Body of pancreas (tissue), 4 donors: ENCODE data around the gene MTIF2. TPM values are rescaled to one million over a fixed set of nuclear protein-coding genes. Genes with fewer than 3 reads are reported as not detected.

Experiments
- ATAC-seq: fragments of 150-250 bp; one replicate; pipeline ENCODE4 v1.9.1; 2016
- DNase-seq, 4 donors: peaks; one replicate each; pipeline ENCODE4 v3.0.0-alpha.2; 2019
- H3K27ac ChIP-seq, 4 donors: fragments of 200-600 bp; sonication (generic); 1 replicate in 3 of 4; 2 replicates in 1 of 4; pipeline versions ENCODE4 v1.5.1 to v1.6.1; 2016 to 2019; ENCODE audit warnings: mild to moderate bottlenecking in 1 of 4, mixed read lengths in 1 of 4, moderate library complexity in 1 of 4
- H3K27me3 ChIP-seq, 2 donors: fragments of 200-600 bp; sonication (generic); one replicate each; pipeline ENCODE4 v1.6.0; 2016; ENCODE audit warnings: mild to moderate bottlenecking in 1 of 2
- H3K36me3 ChIP-seq, 2 donors: fragments of 200-600 bp; sonication (generic); replicated peaks in 1 of 2; 2 replicates each; pipeline ENCODE4 v1.5.1; 2016; ENCODE audit warnings: low read depth in 2 of 2; ENCODE audit not compliant: insufficient read depth in 1 of 2
- H3K4me1 ChIP-seq: fragments of 200-600 bp; sonication (generic); one replicate; pipeline ENCODE4 v1.6.0; 2016
- H3K4me3 ChIP-seq, 2 donors: fragments of 200-600 bp; sonication (generic); 1 replicate in 1 of 2; 2 replicates in 1 of 2; pipeline ENCODE4 v1.5.1; 2016 to 2019
- H3K9me3 ChIP-seq, 3 donors: fragments of 200-600 bp; sonication (generic); 1 replicate in 2 of 3; 2 replicates in 1 of 3; pipeline ENCODE4 v1.5.1; 2016
- CTCF ChIP-seq, 7 experiments: fragments of 450-650 bp in 4 of 7; fragments of 200-600 bp in 3 of 7; sonication (generic) in 3 of 7; IDR thresholded peaks; one replicate each; pipeline ENCODE4 v1.5.1; 2016 to 2019; ENCODE audit warnings: antibody characterized with exemption in 7 of 7
- POLR2A ChIP-seq, 3 donors: fragments of 450-650 bp; IDR thresholded peaks; one replicate each; pipeline ENCODE4 v1.6.1; 2016; ENCODE audit warnings: antibody characterized with exemption in 3 of 3, mild to moderate bottlenecking in 2 of 3
- WGBS, 2 donors: methylation state at CpG; one replicate each; pipeline ENCODE4 v1.1.5; 2017; 5-methylcytosine and 5-hydroxymethylcytosine counted together
- intact Hi-C: fragments of 100-400 bp; cut with DNase I; formaldehyde crosslinking; loops from one replicate; pipeline ENCODE4 v1.15.1; 2023
- total RNA-seq, 2 donors: library from RNA; depleted of rRNA; stranded (reverse); fragments of >200 nt; gene quantifications; one replicate each; pipeline ENCODE4 v1.1.0, GENCODE V29; 2016

Gene MTIF2
- total RNA-seq, 2 donors from 2014 or later, result 14.5 to 17.9 TPM

DNA sequence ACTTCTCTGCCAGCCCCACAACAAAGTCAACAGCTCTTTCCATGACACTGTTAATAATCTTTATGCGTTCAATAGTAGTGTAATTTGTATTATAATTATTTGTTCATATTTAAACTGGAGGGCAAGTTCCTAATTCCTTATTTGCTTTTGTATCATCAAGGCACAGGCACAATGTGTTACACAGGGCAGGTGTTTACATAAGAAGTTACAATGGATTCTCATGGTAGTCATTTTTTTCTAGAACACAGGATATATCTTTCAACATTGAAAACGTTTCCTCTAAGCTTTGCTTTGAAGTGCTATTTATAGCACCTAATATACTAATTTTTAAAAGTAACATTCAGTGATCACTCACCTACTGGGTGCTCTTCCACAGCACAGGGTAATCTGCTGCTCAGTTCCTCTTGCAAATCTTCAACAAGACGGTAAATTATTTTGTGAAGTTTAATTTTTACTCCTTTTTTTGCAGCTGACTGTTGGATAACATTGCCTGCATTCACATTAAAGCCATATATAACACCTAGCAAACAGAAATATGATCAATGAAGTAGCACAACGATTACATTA, 29.3 kb downstream of the MTIF2 start:
- ATAC-seq (no peak), DNase-seq (no peak)
- 51 to 59% methylated on average over 4 of the region's 4 CpGs for WGBS, 2 donors
- no peaks in the 10 kb centered on the region for H3K9me3 ChIP-seq
- TF ChIP-seq POLR2A (IDR thresholded peaks at IDR 0.05), result no peak
- TF ChIP-seq CTCF (IDR thresholded peaks at IDR 0.05), result no peak
- no peak overlapping the region for H3K4me3 ChIP-seq
- H3K36me3 ChIP-seq, result peaks cover 0 to 28% of the 10 kb centered on the region in 2 donors
- peaks cover 9% of the 10 kb centered on the region for H3K4me1 ChIP-seq
- H3K27me3 ChIP-seq, result no peaks in the 10 kb centered on the region
- no peak overlapping the region for H3K27ac ChIP-seq
- intact Hi-C loops, result no loop called here

DNA sequence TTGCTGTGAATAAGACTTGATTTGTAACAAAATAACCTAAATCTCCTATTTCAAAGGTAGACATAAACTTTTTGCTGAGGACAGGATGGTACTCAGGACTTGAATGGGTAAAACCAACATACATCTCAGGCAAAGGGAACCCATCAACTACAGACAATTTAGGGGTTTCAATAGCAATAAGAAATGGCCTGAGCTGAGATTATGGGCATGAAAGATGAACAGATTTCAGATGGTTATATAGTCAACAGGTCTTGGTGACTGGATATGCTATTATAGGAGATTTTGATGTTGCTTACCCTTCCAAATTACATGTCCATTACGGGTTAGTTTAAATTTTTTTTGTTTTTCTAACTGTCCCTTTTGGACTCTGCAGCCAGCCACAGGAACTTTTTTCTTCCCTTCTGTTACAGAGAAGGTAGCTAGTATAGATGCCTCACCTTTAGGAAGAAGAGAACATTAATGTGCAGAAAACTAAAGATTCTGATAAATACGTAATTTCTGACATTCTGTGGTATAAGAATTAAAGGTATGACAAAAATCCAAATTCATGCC, 32.0 kb downstream of the MTIF2 start:
- Histone ChIP-seq H3K9me3 (no peaks in the 10 kb centered on the region), H3K27ac (no peak overlapping the region), H3K27me3 (no peaks in the 10 kb centered on the region), H3K36me3 (peaks cover 0 to 24% of the 10 kb centered on the region in 2 donors), H3K4me3 (no peak overlapping the region), H3K4me1 (peaks cover 24% of the 10 kb centered on the region)
- TF ChIP-seq POLR2A (IDR thresholded peaks at IDR 0.05) (no peak), CTCF (IDR thresholded peaks at IDR 0.05) (no peak)
- DNase-seq, result no peak
- intact Hi-C loops, result no loop called here
- WGBS, 2 donors, result 82 to 94% methylated on average over 2 of the region's 2 CpGs
- no peak for ATAC-seq

DNA sequence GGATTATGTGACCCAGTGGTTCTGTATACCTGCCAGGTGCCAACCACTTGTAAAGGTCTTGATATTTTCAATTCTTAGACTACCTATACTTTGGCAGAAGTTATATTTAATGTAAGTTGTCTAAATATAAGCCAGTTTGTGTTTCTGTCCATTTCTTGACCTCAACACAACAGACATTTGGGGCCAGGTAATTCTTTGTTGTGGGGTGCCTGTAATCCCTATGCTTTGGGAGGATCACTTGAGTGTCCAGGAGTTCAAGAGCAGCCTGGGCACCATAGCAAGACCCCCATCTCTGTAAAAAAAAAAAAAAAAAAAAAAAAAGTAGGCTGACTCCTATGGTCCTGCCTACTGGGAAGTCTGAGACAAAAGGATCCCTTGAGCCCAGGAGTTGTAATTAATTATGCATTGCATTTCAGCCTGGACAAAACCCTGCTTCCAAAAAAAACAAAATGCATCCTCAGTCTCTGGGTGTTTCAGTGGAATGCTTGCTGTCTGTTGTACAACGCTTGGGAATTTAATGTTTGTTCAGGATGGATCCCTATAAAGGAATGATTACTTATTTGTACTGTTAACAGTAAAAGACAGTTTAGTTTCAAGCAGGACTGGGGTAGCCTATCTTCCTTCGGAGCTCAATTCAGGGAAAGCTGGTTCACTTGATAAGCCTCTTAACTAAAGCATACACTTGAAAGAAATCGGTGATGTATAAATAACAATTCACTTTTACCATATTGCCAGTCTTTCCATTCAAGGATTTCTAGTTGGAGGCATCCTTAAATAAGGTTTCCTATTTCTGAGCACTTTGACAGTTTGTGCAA, 33.1 kb downstream of the MTIF2 start:
- intact Hi-C loops, result no loop called here
- no peak overlapping the region for H3K27ac ChIP-seq
- H3K36me3 ChIP-seq, result peaks cover 0 to 23% of the 10 kb centered on the region in 2 donors
- ATAC-seq, result no peak
- no peak for TF ChIP-seq CTCF (IDR thresholded peaks at IDR 0.05)
- no peak for TF ChIP-seq POLR2A (IDR thresholded peaks at IDR 0.05)
- DNase-seq, result no peak
- no peaks in the 10 kb centered on the region for H3K27me3 ChIP-seq
- H3K4me1 ChIP-seq, result peaks cover 32% of the 10 kb centered on the region
- WGBS, 2 donors, result 56 to 60% methylated on average over 3 of the region's 3 CpGs
- H3K4me3 ChIP-seq, result no peak overlapping the region
- no peaks in the 10 kb centered on the region for H3K9me3 ChIP-seq

- no peaks in the 10 kb centered on the region for H3K27me3 ChIP-seq
- peak overlapping the region in 3 of 4 donors; percentile 89 to 98 (median 97) for H3K27ac ChIP-seq
- H3K4me1 ChIP-seq, result peaks cover 33% of the 10 kb centered on the region
- H3K36me3 ChIP-seq, result peaks cover 0 to 21% of the 10 kb centered on the region in 2 donors
- no peak for ATAC-seq
- intact Hi-C loops, result no loop called here
- H3K4me3 ChIP-seq, result peak overlapping the region in 1 of 2 donors; percentile 75
- 62 to 70% methylated on average over 7 of the region's 7 CpGs for WGBS, 2 donors
- H3K9me3 ChIP-seq, result no peaks in the 10 kb centered on the region
- TF ChIP-seq POLR2A (IDR thresholded peaks at IDR 0.05) (no peak), CTCF (IDR thresholded peaks at IDR 0.05) (no peak)
- no peak for DNase-seq
Observed at GRCh38 chr2:55233658-55233940, 35.4 kb downstream of the MTIF2 start.
